NCI-H1417 (cell line): Measurements from ENCODE around the gene ST7.

ENCODE experiments used
- DNase-seq, 3 experiments: peaks; one replicate each; lab custom pipeline; 2025; lab: John Stamatoyannopoulos, UW

ST7 gene

DNA sequence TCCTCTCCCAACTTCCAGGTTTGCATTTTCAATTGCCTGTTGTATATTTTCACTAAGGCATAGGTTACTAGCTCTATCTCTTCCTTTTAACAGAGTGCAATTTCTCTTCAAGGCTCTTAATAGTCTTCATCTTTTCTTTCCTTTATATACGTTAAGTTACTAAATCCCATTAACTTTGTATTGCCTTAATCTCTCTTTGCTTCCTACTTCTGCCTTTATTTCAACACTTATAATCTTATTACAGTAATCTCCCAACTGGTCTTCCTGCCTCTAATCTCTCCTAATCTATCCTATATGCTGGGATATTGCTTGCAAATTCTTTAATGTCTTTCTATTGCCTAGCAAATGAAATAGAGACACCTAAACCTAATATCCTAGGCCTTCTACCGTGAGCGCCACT is 26.1 kb downstream of the ST7 start:
- DNase-seq, result no peak

DNA sequence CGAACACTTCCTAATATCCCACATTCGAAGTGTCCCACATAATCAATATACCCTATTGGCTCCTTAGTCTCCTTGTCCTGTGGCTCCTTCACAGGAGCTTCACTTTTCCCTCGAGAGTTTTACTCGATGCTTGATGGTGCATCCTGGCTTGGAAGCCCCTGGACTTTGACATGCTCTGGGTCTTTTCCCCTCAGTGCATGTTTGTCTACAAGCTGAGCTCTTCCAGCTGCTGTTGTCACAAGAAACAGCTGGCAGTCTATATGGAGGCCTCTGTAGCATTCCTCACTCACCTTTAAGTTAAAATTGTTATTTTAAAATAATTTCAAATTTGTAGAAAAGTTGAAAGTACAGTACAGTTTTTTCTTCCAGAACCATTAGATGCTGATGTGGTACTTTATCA is 27.1 kb downstream of the ST7 start:
- DNase-seq, result no peak

DNA sequence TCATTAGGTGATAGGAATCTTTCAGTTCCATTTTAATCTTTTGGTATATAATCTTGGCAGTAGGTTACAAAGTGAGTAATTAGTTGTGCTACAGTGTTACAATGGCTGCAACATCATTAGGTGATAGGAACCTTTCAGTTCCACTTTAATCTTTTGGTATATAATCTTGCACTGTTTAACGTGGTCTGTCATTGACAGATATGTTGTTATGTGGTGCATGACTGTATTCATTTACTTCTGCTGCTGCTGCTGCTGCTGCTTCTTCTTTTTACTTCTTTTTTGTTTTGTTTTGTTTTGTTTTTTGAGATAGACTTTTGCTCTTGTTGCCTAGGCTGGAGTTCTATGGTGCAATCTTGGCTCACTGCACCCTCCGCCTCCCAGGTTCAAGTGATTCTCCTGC is 28.6 kb downstream of the ST7 start:
- peak in 1 of 3 experiments; percentile 7 for DNase-seq

DNA sequence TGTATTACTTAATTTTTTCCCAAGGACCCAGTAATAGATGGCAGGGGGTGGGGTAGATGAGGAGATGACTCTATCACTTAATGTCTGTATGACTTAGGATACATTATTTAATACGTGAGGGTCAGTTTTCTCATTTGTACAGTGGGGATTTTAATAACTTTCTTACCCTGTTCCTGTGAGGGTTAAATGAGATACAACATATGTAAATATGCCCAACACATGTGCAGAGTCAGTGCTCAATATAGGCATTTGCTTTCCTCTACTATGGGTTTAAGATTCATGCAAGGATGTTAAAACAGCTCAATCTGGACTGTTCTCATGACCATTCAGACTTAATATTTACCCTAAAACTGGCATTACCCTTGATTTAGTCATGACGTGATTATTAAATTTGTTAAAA is 31.2 kb downstream of the ST7 start:
- DNase-seq, result no peak

DNA sequence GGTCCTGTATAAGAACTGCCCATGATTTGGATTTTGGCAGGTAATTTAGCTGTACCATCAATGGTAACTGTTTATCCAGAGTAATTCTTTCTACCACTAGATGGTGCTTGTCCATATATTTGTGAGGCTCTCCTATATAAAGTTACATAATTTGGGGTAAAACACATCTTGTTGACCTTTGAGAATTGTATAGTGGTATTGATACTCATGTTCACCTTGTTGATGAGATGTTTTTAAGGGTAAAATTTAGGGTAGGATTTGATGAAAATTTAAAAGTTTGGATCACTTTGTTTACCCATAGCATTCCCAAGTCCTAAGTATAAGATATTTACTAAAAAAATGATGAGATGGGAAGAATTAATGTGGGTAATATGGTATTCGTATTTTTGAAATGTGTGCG is 31.6 kb downstream of the ST7 start:
- peak in 2 of 3 experiments; percentile 49 to 63 for DNase-seq

DNA sequence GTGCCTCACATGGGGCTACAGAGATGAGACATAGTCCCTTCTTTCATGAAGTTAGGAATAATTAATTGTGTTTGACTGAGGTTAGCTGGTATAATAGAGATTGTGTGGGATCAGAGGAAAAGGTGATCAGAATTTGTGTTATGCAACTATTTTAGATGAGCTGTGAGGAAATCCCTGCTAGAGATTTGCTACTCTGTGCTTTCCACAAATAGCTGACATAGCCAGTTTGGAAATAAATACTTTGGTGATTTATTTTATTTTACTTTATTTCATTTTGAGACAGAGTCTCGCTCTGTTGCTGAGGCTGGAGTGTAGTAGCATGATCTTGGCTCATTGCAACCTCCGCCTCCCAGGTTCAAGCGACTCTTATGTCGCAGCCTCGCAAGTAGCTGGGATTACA is 32.3 kb downstream of the ST7 start:
- no peak for DNase-seq

DNA sequence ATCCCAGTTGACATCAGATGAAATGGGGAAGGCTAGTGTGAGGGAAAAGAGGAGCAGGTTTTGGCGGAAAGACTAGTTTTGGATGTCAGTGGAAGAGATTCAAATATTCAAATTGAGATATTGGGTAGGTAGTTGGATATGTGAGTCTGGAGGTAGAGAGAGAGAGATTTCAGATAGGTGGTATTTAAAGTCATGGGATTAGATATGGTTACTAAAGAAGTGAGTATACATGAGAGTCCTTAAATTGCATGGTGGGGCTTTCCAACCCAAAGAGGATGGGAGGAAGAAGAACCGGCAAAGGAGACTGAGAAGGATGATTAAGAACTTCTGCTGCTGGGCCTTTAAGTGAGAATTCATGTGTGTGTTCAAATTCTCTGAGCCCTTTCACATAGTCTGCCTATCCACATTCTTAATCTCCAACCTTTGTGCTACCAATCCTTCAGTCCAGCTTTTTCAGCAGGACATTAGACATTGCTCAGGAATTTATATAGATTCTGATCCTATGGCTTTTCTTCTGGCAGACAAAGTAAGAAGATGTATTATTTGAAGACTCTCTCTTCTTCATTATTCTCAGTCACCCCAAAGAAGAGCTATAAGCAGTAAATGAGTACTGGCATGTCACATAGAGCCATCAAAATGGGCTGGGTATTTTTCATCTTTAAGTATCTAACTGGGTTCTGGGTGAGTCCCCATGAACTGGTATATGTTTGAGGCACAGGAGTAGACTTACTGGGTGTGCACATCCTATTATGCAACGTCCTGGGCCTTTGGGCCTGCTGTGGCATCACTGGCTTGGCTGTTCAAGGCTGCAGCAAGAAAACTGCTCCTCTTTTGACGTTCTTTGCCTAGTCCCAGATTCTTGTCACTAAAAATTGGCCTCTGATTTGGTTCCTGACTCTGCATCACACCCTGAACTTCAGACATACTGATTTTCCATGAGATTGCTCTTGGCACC is 33.6 kb downstream of the ST7 start:
- no peak for DNase-seq

DNA sequence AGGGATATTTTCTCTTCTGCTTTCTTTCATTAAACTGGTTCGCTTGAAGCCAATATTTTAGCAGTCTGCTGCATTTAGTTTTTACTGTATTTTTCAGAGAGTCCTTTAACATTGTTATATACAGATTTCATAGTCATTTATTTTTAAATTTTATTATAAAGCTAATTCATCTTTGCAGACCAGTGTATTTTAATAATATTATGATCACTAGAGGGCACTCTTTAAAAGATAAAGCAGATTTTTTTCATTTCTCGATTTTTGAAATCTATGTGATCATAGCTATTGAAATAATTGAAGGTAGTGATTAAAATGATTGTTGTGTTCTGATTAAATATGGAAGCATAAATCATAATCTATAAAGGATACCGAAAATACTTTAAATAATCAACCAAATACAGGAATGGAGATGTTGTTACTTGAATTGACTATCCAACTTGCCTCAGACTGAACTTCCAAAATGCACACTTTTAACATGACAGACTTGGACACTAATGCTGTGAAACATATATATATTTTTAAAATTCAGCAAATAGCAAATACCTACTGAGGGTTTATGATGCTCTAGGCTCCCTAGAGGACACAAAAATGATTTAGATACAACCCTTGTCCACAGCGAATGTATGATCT is 35.2 kb downstream of the ST7 start:
- peak in 2 of 3 experiments; percentile 35 to 36 for DNase-seq

DNA sequence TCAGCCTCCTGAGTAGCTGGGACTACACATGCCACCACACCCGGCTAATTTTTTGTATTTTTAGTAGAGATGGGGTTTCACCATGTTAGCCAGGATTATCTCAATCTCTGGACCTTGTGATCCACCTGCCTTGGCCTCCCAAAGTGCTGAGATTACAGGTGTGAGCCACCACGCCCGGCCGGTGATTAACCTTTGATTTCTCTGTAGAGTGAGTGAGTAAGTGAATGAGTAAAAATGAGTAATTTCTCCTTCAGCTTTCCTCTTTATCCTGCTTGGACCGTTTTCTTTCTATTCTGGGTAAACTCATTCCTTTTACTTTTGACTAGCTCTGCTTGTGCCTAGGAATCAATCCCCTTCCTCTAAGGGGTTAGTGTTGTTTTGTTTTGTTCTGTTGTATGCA is 36.8 kb downstream of the ST7 start:
- no peak for DNase-seq

DNA sequence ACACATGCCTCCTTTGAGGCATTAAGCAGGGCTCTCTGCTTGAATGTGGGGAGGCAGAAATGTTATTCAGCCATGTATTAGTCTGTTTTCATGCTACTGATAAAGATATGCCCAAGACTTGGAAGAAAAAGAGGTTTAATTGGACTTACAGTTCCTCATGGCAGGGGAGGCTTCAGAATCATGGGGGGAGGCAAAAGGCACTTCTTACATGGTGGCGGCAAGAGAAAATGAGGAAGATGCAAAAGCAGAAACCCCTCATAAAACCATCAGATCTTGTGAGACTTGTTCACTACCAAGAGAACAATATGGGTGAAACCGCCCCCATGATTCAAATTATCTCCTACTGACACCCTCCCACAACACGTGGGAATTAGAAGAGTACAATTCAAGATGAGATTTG is 37.9 kb downstream of the ST7 start:
- no peak for DNase-seq

DNA sequence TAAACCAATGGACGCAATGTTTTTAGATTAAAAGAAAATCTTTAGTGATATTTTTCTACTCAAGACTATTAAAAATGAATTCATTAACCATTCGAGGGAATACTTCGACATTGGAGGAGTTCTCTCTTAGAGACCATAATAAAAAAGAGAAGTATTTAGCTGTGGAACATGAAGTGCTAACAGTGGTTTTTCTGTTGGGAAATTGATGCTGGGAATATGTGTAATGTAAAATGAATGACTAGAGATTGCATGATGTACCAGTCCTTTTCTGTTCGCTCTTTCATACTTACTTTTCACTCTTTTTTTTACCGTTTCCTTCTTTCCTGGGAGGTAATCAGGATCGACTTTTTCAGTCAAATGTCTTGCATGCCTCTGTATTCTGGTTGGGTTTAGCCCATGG is 41.3 kb downstream of the ST7 start:
- no peak for DNase-seq

DNA sequence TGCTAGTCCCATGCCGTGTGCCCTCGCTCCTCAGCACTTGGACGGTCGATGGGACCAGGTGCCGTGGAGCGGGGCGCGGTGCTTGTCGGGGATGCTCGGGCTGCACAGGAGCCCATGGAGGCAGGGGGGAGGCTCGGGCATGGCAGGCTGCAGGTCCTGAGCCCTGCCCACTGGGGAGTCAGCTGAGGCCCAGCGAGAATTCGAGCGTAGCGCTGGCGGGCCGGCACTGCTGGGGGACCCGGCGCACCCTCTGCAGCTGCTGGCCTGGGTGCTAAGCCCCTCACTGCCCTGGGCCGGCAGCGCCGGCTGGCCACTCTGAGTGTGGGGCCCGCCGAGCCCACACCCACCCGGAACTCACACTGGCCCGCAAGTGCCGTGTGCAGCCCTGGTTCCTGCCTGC is 44.7 kb downstream of the ST7 start:
- DNase-seq, result no peak

DNA sequence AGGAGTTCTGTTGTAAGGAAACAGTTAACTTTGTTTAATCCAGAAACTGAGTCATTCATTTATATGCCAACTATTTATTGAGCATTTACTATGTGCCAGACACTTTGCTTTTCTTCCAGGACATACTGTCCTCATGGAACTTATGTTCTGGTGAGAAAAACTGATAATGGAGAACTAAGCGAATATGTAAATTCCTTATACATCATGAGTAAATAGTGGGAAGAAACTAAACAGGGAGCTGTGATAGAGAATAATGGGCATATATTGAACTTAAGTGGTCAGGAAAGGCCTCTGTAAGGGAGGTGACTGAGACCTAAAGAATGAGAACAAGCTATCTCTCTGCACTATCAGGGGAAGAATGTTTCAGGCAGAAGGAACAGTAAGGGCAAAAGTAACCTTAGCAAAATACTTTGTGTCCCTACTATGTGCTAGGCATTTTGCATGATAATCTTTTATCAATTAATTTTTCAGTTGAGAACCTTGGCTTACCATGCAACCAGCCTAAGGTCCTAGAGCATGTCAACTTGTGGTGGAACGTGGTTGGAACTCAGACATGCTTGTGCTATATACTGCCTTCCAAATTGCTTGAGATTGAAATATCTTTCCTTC is 45.4 kb downstream of the ST7 start:
- DNase-seq, result no peak

DNA sequence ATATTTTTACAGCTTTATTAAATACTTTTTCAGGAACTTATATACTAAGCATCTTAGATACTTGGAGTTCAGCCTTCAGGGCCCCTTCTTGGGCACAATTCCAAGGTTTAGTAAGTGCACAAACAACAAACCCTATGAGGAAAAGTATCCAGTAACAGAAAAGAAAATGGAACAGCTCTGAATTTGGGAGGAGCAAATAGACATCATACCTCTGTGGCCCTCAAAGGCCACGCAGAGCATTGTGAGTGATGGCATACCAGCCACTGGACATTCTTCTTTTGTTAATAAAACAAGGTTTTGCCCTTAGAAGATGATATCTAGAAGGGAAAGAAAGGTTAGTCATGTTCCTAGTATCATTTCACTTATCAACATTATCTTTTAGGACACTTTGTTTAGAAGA is 46.0 kb downstream of the ST7 start:
- DNase-seq, result no peak

DNA sequence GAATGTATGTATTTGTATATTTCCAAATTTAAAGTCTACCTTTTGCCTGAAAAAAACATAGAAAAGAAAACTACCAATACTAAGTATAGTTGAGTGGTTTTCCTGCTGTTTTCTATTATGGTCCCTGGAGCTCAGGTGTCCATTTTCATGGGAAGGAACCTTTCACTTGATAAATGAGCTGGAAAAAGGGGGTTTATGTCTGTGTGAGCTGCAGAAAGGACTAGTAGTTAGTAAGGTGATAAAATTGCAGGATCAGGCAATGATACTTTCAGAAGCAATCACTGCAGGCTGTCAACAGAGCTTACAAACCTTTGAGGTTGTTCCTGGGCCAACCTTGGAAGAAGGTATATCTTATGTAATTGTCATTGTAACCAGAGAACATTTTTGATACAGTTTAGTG is 48.0 kb downstream of the ST7 start:
- DNase-seq, result peak in 2 of 3 experiments; percentile 17 to 68

DNA sequence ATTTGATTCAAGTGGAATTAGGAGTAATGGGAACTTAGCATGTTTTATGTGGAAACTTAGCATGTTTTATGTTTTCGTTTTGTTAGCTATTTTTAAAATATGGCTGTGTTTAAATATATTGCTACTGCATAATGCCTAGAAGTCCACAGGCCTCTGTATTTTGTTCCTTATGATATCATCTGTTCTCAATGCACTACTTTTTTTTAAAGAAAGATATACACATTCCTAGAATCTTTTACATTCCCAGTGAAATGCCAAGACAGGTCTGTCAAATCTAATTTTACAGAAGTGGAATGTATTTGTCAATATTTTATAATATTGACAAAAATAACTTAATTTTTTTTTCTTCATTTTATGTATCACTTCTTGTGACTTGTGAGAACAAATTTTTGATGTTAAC is 51.6 kb downstream of the ST7 start:
- DNase-seq, result no peak

DNA sequence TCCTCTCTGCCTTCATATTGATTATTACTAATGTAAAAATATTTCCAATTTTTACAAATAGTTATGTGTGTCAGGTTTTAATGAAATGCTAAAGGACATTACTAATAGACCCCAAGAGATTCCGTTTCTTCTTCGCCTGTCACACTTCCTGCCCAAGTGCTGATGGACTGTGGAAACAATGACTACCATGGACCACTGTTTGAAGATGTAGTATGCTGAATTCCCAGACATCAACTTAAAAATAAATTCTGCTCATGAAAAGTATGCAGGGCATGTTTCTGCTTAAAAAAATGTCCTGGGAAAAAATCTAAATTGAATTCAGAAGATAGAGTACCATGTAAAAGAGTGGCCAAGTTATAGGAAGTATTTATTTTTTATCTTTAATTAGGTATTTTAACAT is 52.1 kb downstream of the ST7 start:
- no peak for DNase-seq

DNA sequence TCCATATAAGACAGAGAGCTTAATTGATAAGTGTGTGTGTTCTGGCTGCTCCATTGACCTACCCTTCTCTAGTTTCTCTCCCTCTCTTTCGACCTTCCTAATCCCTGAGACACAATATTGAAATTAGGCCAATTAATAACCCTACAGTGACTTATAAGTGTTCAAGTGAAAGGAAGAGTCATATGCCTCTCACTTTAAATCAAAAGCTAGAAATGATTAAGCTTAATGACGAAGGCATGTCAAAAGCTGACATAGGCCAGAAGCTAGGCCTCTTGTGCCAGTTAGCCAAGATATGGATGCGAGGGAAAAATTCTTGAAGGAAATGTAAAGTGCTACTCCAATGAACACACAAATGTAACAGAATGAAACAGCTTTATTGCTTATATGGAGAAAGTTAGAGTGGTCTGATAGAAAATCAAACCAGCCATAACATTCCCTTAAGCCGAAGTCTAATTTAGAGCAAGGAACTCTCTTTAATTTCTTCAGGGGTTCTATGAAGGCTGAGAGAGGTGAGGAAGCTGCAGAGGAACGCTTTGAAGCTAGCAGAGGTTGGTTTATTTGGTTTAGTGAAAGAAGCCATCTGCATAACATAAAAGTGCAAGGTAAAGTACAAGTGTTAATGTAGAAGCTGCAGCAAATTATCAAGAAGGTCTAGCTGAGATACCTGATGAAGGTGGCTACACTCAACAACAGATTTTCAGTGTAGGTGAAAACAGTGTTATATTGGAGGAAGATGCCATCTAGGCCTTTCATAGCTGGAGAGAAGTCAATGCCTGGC is 53.8 kb downstream of the ST7 start:
- no peak for DNase-seq

DNA sequence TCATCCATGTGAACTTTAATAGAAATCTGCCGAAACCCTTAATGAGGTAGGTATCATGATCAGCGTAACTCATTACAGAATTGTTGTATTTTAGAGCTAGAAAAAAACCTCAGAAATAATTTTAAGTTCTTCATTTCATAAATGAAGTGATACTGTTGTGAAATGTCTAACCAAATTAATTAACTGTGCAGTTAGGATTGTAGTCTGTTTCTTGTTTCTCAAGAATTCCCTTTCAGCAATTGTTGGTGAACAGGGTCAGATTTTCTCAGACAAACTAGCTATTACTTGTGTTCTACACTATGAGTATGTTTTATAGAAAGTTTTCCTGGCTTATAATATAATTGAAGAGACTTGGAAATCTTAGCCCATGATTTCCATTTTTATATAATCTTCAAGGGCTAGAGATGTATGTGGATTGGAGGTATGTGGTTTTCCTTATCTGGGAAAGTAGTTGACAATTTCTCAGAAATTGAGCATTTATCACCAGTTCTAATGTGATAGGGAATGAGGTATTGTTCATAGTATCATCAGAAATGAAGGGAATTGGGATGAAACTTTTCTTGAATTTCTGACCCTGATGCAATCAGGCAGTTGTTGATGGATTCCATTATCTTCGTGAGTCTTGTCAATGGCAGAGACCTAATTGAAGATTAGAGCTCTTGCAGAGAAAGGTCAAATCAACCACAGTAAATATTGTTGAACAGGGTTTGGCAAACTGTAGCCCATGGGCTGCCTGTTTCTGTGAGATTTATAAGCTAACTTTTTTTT is 55.0 kb downstream of the ST7 start:
- no peak for DNase-seq

DNA sequence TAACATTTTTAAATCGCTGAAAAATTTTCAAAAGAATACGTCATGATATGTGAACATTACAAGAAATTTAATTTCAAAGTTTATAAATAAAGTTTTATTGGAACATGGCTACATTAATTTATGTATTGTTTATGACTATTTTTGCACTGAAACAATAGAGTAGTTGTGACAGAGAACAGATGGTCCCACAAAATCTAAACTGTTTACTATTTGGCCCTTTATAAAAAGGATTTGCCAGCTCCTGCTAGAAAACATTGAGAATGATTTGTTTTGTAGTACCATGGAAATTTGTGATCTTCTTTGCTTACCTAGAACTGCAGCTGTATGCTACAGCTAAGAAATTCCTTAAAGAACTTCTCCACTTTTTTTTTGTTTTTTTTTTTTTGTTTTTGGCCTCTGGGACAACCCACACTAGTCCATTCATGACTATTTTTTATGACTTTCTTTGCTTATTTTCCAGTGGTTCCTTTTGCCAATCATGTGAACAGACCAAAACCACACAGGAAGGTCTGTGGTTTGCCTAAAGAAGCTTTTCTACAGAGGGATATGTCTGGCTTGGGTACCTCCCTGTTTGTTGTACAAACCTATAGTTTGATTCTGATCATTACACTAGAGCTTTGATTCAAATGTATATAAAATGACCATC is 55.7 kb downstream of the ST7 start:
- no peak for DNase-seq
